H9 (cell line): ENCODE measurements around the gene EML3. TPM values are rescaled to one million over a fixed set of nuclear protein-coding genes. Genes with fewer than 3 reads are reported as not detected.

Source experiments
- DNase-seq: peaks from one replicate; pipeline ENCODE4 v3.0.0-alpha.2; 2017
- H2AFZ ChIP-seq: one replicate; pipeline ENCODE4 v1.6.1; 2013; ENCODE audit warnings: mild to moderate bottlenecking, low read length, control low read depth, moderate library complexity
- H2AK5ac ChIP-seq: 2 replicates; pipeline ENCODE4 v1.6.1; 2013; ENCODE audit warnings: low read length, control low read depth, mixed read lengths; ENCODE audit not compliant: insufficient read length
- H2BK120ac ChIP-seq: one replicate; pipeline ENCODE4 v1.6.1; 2013; ENCODE audit warnings: low read depth, mild to moderate bottlenecking, low read length, control low read depth, inconsistent platforms; ENCODE audit not compliant: poor library complexity, severe bottlenecking
- H2BK12ac ChIP-seq: 2 replicates; pipeline ENCODE4 v1.6.1; 2013; ENCODE audit warnings: low read length, control low read depth, mixed read lengths, low read depth; ENCODE audit not compliant: insufficient read length
- H2BK15ac ChIP-seq: 2 replicates; pipeline ENCODE4 v1.6.1; 2013; ENCODE audit warnings: low read depth, low read length, control low read depth
- H2BK20ac ChIP-seq: one replicate; pipeline ENCODE4 v1.6.1; 2013; ENCODE audit warnings: low read depth, mild to moderate bottlenecking, low read length, control low read depth, inconsistent platforms; ENCODE audit not compliant: poor library complexity, severe bottlenecking
- H2BK5ac ChIP-seq: 2 replicates; pipeline ENCODE4 v1.6.1; 2013; ENCODE audit warnings: low read length, control low read depth, mixed read lengths; ENCODE audit not compliant: insufficient read length
- H3K14ac ChIP-seq: 2 replicates; pipeline ENCODE4 v1.6.1; 2013; ENCODE audit warnings: low read length, control low read depth; ENCODE audit not compliant: insufficient read depth
- H3K18ac ChIP-seq: 2 replicates; pipeline ENCODE4 v1.6.1; 2013; ENCODE audit warnings: low read depth, mild to moderate bottlenecking, mixed read lengths, low read length, control low read depth; ENCODE audit not compliant: insufficient read length
- H3K23ac ChIP-seq: 2 replicates; pipeline ENCODE4 v1.6.1; 2013; ENCODE audit warnings: low read length, control low read depth, mixed read lengths, low read depth; ENCODE audit not compliant: insufficient read length
- H3K23me2 ChIP-seq: 2 replicates; pipeline ENCODE4 v1.6.1; 2013; ENCODE audit warnings: low read depth, mild to moderate bottlenecking, mixed read lengths, low read length, control low read depth; ENCODE audit not compliant: insufficient read length, poor library complexity, severe bottlenecking
- H3K27ac ChIP-seq: 2 replicates; pipeline ENCODE4 v1.5.1; 2013; ENCODE audit warnings: low read length, control low read depth, mixed read lengths, low read depth; ENCODE audit not compliant: insufficient read length
- H3K27me3 ChIP-seq: 2 replicates; pipeline ENCODE4 v1.6.1; 2013; ENCODE audit warnings: low read length, control low read depth, inconsistent platforms; ENCODE audit not compliant: insufficient read depth
- H3K4ac ChIP-seq: 2 replicates; pipeline ENCODE4 v1.6.1; 2013; ENCODE audit warnings: low read depth, mild to moderate bottlenecking, control low read depth, inconsistent platforms, low read length, moderate library complexity
- H3K4me1 ChIP-seq: 2 replicates; pipeline ENCODE4 v1.6.1; 2013; ENCODE audit warnings: low read length, control low read depth, inconsistent platforms; ENCODE audit not compliant: insufficient read depth
- H3K4me2 ChIP-seq: 2 replicates; pipeline ENCODE4 v1.6.1; 2013; ENCODE audit warnings: low read length, control low read depth, mixed read lengths; ENCODE audit not compliant: insufficient read length, insufficient read depth
- H3K56ac ChIP-seq: 2 replicates; pipeline ENCODE4 v1.6.1; 2013; ENCODE audit warnings: low read depth, mild to moderate bottlenecking, mixed read lengths, low read length, control low read depth; ENCODE audit not compliant: insufficient read length
- H3K79me1 ChIP-seq: 2 replicates; pipeline ENCODE4 v1.6.1; 2013; ENCODE audit warnings: low read depth, mild to moderate bottlenecking, moderate library complexity, low read length, control low read depth, inconsistent platforms; ENCODE audit not compliant: insufficient read depth, poor library complexity, severe bottlenecking
- H3K79me2 ChIP-seq: 2 replicates; pipeline ENCODE4 v1.6.1; 2013; ENCODE audit warnings: low read length, control low read depth, inconsistent platforms; ENCODE audit not compliant: insufficient read depth
- H3K9ac ChIP-seq: 2 replicates; pipeline ENCODE4 v1.6.1; 2013; ENCODE audit warnings: low read length, control low read depth, mixed read lengths; ENCODE audit not compliant: insufficient read length; ENCODE audit errors: extremely low read depth
- H3K9me3 ChIP-seq: one replicate; pipeline ENCODE4 v1.6.1; 2013; ENCODE audit warnings: low read depth, low read length, inconsistent platforms; ENCODE audit not compliant: control insufficient read depth
- H3T11ph ChIP-seq: one replicate; pipeline ENCODE4 v1.6.1; 2013; ENCODE audit warnings: mild to moderate bottlenecking, low read length, control low read depth, inconsistent platforms
- H4K20me1 ChIP-seq: one replicate; pipeline ENCODE4 v1.6.1; 2013; ENCODE audit not compliant: control insufficient read depth, insufficient read length, insufficient read depth
- H4K5ac ChIP-seq: 2 replicates; pipeline ENCODE4 v1.6.1; 2013; ENCODE audit warnings: low read depth, mild to moderate bottlenecking, mixed read lengths, low read length, control low read depth; ENCODE audit not compliant: insufficient read length
- H4K8ac ChIP-seq: replicated peaks from 2 replicates; pipeline ENCODE4 v1.6.1; 2013; ENCODE audit warnings: low read length, control low read depth, mixed read lengths, low read depth; ENCODE audit not compliant: insufficient read length
- H4K91ac ChIP-seq: 2 replicates; pipeline ENCODE4 v1.6.1; 2013; ENCODE audit warnings: low read depth, mild to moderate bottlenecking, moderate library complexity, mixed read lengths, low read length, control low read depth; ENCODE audit not compliant: insufficient read length
- H3K27ac Mint-ChIP-seq, 3 experiments: 2 replicates in 2 of 3; 3 replicates in 1 of 3; pipeline ENCODE4 v1.8.0; 2020 to 2021; ENCODE audit warnings: mixed read lengths in 3 of 3, mild to moderate bottlenecking in 1 of 3, moderate library complexity in 1 of 3
- H3K27me3 Mint-ChIP-seq: 2 replicates; pipeline ENCODE4 v1.8.0; 2021; ENCODE audit warnings: low read depth, mild to moderate bottlenecking, moderate library complexity, mixed read lengths
- H3K36me3 Mint-ChIP-seq, 3 experiments: 2 replicates in 2 of 3; 3 replicates in 1 of 3; pipeline ENCODE4 v1.8.0; 2020 to 2021; ENCODE audit warnings: low read depth in 3 of 3, mixed read lengths in 3 of 3; ENCODE audit not compliant: insufficient read depth in 1 of 3
- H3K4me1 Mint-ChIP-seq, 2 experiments: 2 replicates each; pipeline ENCODE4 v1.8.0; 2020; ENCODE audit warnings: mixed read lengths in 2 of 2
- H3K4me3 Mint-ChIP-seq, 2 experiments: 2 replicates in 1 of 2; 3 replicates in 1 of 2; pipeline ENCODE4 v1.8.0; 2020 to 2021; ENCODE audit warnings: mild to moderate bottlenecking in 2 of 2, mixed read lengths in 2 of 2, moderate library complexity in 1 of 2
- H3K9me3 Mint-ChIP-seq, 2 experiments: 2 replicates in 1 of 2; 3 replicates in 1 of 2; pipeline ENCODE4 v1.8.0; 2020; ENCODE audit warnings: mild to moderate bottlenecking in 2 of 2, mixed read lengths in 2 of 2, moderate library complexity in 1 of 2
- WGBS: extraction: QIAGEN DNeasy Blood & Tissue Kit; methylation state at CpG from one replicate; pipeline ENCODE4 v1.1.7; 2013; ENCODE audit warnings: missing lambda C conversion rate, low lambda C conversion rate, mixed read lengths; ENCODE audit not compliant: insufficient read length; ENCODE audit errors: extremely low coverage; 5-methylcytosine and 5-hydroxymethylcytosine counted together
- total RNA-seq: library from RNA; stranded (reverse); gene quantifications from 2 replicates; pipeline ENCODE4 v1.2.1, GENCODE V29; 2021
- TF ChIP-seq, protein P1 (sequence below): fragments of 200-600 bp; sonication (generic); conservative IDR thresholded peaks from 3 replicates; pipeline ENCODE4 v1.8.0; 2021; ENCODE audit warnings: antibody characterized with exemption, mild to moderate bottlenecking

EML3 gene
- total RNA-seq, 1 experiment from 2014 or later: 35.3 TPM

DNA sequence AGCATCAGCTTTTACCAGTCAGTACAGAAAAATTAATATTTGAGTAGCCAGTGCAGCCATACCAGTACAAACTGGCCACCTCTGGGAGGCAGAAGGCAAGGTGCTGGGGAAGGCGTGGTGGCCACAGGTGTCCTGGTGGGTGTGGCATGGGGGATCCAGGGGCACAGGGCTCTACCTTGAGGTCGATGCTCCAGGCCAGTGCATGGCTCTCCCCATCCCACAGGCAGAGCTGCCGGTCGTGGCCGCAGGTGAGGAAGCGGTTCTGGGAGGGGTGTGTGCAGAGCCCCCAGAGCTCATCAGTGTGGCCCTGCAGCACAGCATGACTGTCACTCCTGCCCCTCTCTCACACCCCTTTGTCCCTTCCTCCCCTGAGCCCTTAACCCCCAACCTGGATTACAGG lies 7.1 kb downstream of the EML3 start:
- peaks cover 9 to 25% (median 13%) of the 10 kb centered on the region in 3 experiments for H3K36me3 Mint-ChIP-seq
- Histone ChIP-seq H3K79me1 (no peaks in the 10 kb centered on the region), H3K9me3 (no peaks in the 10 kb centered on the region), H2AFZ (no peak overlapping the region), H3T11ph (no peak overlapping the region), H3K18ac (no peak overlapping the region), H2BK20ac (no peak overlapping the region), H3K79me2 (no peaks in the 10 kb centered on the region; the same call in 1 of the 2 replicates), H3K23ac (no peak overlapping the region), H3K56ac (no peak overlapping the region), H3K27me3 (peaks cover 12% of the 10 kb centered on the region; the same call in 1 of the 2 replicates), H4K91ac (no peak overlapping the region), H2BK12ac (no peak overlapping the region), H3K27ac (no peak overlapping the region), H3K14ac (no peak overlapping the region; the same call in 1 of the 2 replicates), H3K23me2 (peaks cover 4% of the 10 kb centered on the region), H3K9ac (no peak overlapping the region), H2BK15ac (no peak overlapping the region), H2BK120ac (no peak overlapping the region), H3K4me2 (no peak overlapping the region), H3K4me1 (0 out of 2 replicates have a peak, but pooled peaks cover 2% of the 10 kb centered on the region), H4K20me1 (peaks cover 2% of the 10 kb centered on the region), H2AK5ac (no peak overlapping the region), H4K5ac (no peak overlapping the region), H4K8ac (no peak overlapping the region), H2BK5ac (no peak overlapping the region), H3K4ac (no peak overlapping the region)
- H3K4me1 Mint-ChIP-seq: peaks cover 35 to 58% of the 10 kb centered on the region in 2 experiments
- no peak for DNase-seq
- no CpG with 5 or more reads among the region's 6 CpGs for WGBS
- H3K27ac Mint-ChIP-seq: no peak overlapping the region
- no peak overlapping the region for H3K4me3 Mint-ChIP-seq
- TF ChIP-seq, protein P1, sequence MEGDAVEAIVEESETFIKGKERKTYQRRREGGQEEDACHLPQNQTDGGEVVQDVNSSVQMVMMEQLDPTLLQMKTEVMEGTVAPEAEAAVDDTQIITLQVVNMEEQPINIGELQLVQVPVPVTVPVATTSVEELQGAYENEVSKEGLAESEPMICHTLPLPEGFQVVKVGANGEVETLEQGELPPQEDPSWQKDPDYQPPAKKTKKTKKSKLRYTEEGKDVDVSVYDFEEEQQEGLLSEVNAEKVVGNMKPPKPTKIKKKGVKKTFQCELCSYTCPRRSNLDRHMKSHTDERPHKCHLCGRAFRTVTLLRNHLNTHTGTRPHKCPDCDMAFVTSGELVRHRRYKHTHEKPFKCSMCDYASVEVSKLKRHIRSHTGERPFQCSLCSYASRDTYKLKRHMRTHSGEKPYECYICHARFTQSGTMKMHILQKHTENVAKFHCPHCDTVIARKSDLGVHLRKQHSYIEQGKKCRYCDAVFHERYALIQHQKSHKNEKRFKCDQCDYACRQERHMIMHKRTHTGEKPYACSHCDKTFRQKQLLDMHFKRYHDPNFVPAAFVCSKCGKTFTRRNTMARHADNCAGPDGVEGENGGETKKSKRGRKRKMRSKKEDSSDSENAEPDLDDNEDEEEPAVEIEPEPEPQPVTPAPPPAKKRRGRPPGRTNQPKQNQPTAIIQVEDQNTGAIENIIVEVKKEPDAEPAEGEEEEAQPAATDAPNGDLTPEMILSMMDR: no peak
- H3K9me3 Mint-ChIP-seq: no peaks in the 10 kb centered on the region
- peaks cover 28% of the 10 kb centered on the region for H3K27me3 Mint-ChIP-seq
